Measurements from ENCODE around the gene MXD1.
A peak's percentile ranks its signal among the peaks of the same experiment; 100 is the strongest.
"Not testable (repeated sequence)": the region's sequence is repeated elsewhere in the genome, so short reads cannot be mapped to it uniquely, and the experiment has no call there.

The MXD1 gene

GRCh38 chr2:69914950-69915945, at the start of gene MXD1:
MXD1 (plus strand) TSS chr2:69915109; CDS start chr2:69915331, 222 bp downstream.
- DNase-seq, result peak; percentile 100

GRCh38 chr2:69888451-69888850, 26.5 kb upstream of the MXD1 start:
- no peak for DNase-seq

- DNase-seq, result no peak
Measured at GRCh38 chr2:69889302-69889701, 25.6 kb upstream of the MXD1 start.

- DNase-seq, result no peak
Measured at GRCh38 chr2:69890881-69891280, 24.0 kb upstream of the MXD1 start.

- not testable (repeated sequence) for DNase-seq
Measured at GRCh38 chr2:69892838-69893424, 22.0 kb upstream of the MXD1 start.

- DNase-seq, result peak; percentile 89 to 90
Measured at GRCh38 chr2:69893684-69894551, 21.0 kb upstream of the MXD1 start, which contains the start of gene SNRNP27. SNRNP27 (plus strand) TSS chr2:69893956; CDS start chr2:69893985, 29 bp downstream.

GRCh38 chr2:69894737-69895136, 20.2 kb upstream of the MXD1 start:
- not testable (repeated sequence) for DNase-seq

GRCh38 chr2:69902213-69902922, 12.5 kb upstream of the MXD1 start:
- DNase-seq, result peak in 1 of 2 experiments; percentile 30

- no peak for DNase-seq
Measured at GRCh38 chr2:69907216-69907615, 7.7 kb upstream of the MXD1 start.

GRCh38 chr2:69911985-69912563, 2.8 kb upstream of the MXD1 start:
- no peak for DNase-seq

- DNase-seq, result no peak
Measured at GRCh38 chr2:69914164-69914949, 552 bp upstream of the MXD1 start.

GRCh38 chr2:69916106-69916505, 1.2 kb downstream of the MXD1 start:
- no peak for DNase-seq

- no peak for DNase-seq
Measured at GRCh38 chr2:69917852-69918251, 2.9 kb downstream of the MXD1 start.

- no peak for DNase-seq
Measured at GRCh38 chr2:69918401-69918800, 3.5 kb downstream of the MXD1 start.

- no peak for DNase-seq
Measured at GRCh38 chr2:69923116-69923515, 8.2 kb downstream of the MXD1 start.

GRCh38 chr2:69926849-69927515, 12.1 kb downstream of the MXD1 start:
- no peak for DNase-seq

- DNase-seq, result no peak
Measured at GRCh38 chr2:69931832-69932595, 17.1 kb downstream of the MXD1 start.

- DNase-seq, result no peak
Measured at GRCh38 chr2:69932596-69932922, 17.6 kb downstream of the MXD1 start.

GRCh38 chr2:69933254-69933828, 18.4 kb downstream of the MXD1 start:
- DNase-seq, result no peak
